ENCODE data around the gene CLASRP.

The CLASRP gene

GRCh38 chr19:45101806-45102205 lies 63.0 kb downstream of the CLASRP start:
- Histone ChIP-seq H2BK5ac (ENCODE audit: low read length) (no peak overlapping the region), H4K8ac (ENCODE audit: low read depth, low read length) (no peak overlapping the region), H3K18ac (ENCODE audit: low read length) (no peak overlapping the region), H3K27me3 (ENCODE audit: insufficient read depth, low read length, poor library complexity) (no peaks in the 10 kb centered on the region), H3K56ac (ENCODE audit: low read length) (no peak overlapping the region), H3K23ac (ENCODE audit: low read length) (no peak overlapping the region), H4K5ac (ENCODE audit: low read length) (no peak overlapping the region), H3K27ac (ENCODE audit: low read depth, low read length) (no peak overlapping the region), H2BK15ac (replicated peaks; ENCODE audit: low read depth) (no peak overlapping the region), H3K4me3 (ENCODE audit: low read length) (no peak overlapping the region), H3K9ac (ENCODE audit: low read length) (no peak overlapping the region), H2AK5ac (ENCODE audit: low read length) (no peak overlapping the region), H3K79me1 (ENCODE audit: low read length) (peaks cover 61% of the 10 kb centered on the region), H3K4me1 (ENCODE audit: control insufficient read depth, low read depth, low read length) (peaks cover 7% of the 10 kb centered on the region), H3K79me2 (ENCODE audit: control insufficient read depth, insufficient read depth, low read length) (peaks cover 85% of the 10 kb centered on the region), H3K36me3 (ENCODE audit: control insufficient read depth, insufficient read depth, low read length) (no peaks in the 10 kb centered on the region), H2BK120ac (ENCODE audit: low read depth, low read length) (no peak overlapping the region), H3K4ac (ENCODE audit: low read depth, low read length) (no peak overlapping the region), H3K4me2 (ENCODE audit: low read length) (no peak overlapping the region)
- WGBS (ENCODE audit: extremely low coverage, insufficient coverage, low lambda C conversion rate), result no CpG with 5 or more reads among the region's 8 CpGs
- DNase-seq, result no peak

DNA sequence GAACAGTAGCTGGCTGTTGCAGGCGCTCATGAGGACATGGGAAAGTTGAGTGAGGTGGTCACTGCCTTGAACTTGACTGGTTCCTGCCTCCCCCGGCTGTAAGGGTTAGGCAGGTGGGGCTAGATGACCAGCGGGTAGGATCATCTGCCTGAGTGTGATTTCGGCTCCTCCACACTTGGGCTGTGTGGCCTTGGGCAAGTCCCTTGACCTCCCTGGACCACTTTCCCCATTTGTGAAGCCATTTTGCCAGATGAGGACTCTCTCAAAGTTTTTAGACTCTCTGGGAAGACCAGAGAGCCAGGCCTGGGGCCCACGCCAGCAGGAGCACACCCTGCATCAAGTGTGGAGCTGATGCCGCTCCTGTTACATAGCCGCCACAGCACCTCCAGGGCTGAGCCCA lies 63.6 kb downstream of the CLASRP start:
- Histone ChIP-seq H3K56ac (ENCODE audit: low read length) (no peak overlapping the region), H2BK15ac (replicated peaks; ENCODE audit: low read depth) (no peak overlapping the region), H4K8ac (ENCODE audit: low read depth, low read length) (no peak overlapping the region), H3K27ac (ENCODE audit: low read depth, low read length) (no peak overlapping the region), H3K79me1 (ENCODE audit: low read length) (peaks cover 58% of the 10 kb centered on the region), H2BK5ac (ENCODE audit: low read length) (no peak overlapping the region), H3K27me3 (ENCODE audit: insufficient read depth, low read length, poor library complexity) (no peaks in the 10 kb centered on the region), H3K18ac (ENCODE audit: low read length) (no peak overlapping the region), H3K4me3 (ENCODE audit: low read length) (no peak overlapping the region), H3K4ac (ENCODE audit: low read depth, low read length) (no peak overlapping the region), H3K79me2 (ENCODE audit: control insufficient read depth, insufficient read depth, low read length) (peaks cover 79% of the 10 kb centered on the region), H4K5ac (ENCODE audit: low read length) (no peak overlapping the region), H3K9ac (ENCODE audit: low read length) (no peak overlapping the region), H3K23ac (ENCODE audit: low read length) (no peak overlapping the region), H3K4me1 (ENCODE audit: control insufficient read depth, low read depth, low read length) (peaks cover 7% of the 10 kb centered on the region), H3K36me3 (ENCODE audit: control insufficient read depth, insufficient read depth, low read length) (no peaks in the 10 kb centered on the region), H3K4me2 (ENCODE audit: low read length) (no peak overlapping the region), H2AK5ac (ENCODE audit: low read length) (no peak overlapping the region), H2BK120ac (ENCODE audit: low read depth, low read length) (no peak overlapping the region)
- DNase-seq, result no peak
- no CpG with 5 or more reads among the region's 7 CpGs for WGBS (ENCODE audit: extremely low coverage, insufficient coverage, low lambda C conversion rate)

- no peak overlapping the region for H3K4me2 ChIP-seq (ENCODE audit: low read length)
- no peak overlapping the region for H3K9ac ChIP-seq (ENCODE audit: low read length)
- peaks cover 76% of the 10 kb centered on the region for H3K79me2 ChIP-seq (ENCODE audit: control insufficient read depth, insufficient read depth, low read length)
- H4K5ac ChIP-seq (ENCODE audit: low read length), result no peak overlapping the region
- no peak overlapping the region for H2BK120ac ChIP-seq (ENCODE audit: low read depth, low read length)
- H3K4ac ChIP-seq (ENCODE audit: low read depth, low read length), result no peak overlapping the region
- H3K36me3 ChIP-seq (ENCODE audit: control insufficient read depth, insufficient read depth, low read length), result no peaks in the 10 kb centered on the region
- H3K4me3 ChIP-seq (ENCODE audit: low read length), result no peak overlapping the region
- peaks cover 56% of the 10 kb centered on the region for H3K79me1 ChIP-seq (ENCODE audit: low read length)
- no peak overlapping the region for H3K27ac ChIP-seq (ENCODE audit: low read depth, low read length)
- H3K18ac ChIP-seq (ENCODE audit: low read length), result no peak overlapping the region
- DNase-seq, result no peak
- no CpG with 5 or more reads among the region's 15 CpGs for WGBS (ENCODE audit: extremely low coverage, insufficient coverage, low lambda C conversion rate)
- H2BK5ac ChIP-seq (ENCODE audit: low read length), result no peak overlapping the region
- H3K4me1 ChIP-seq (ENCODE audit: control insufficient read depth, low read depth, low read length), result peaks cover 3% of the 10 kb centered on the region
- no peaks in the 10 kb centered on the region for H3K27me3 ChIP-seq (ENCODE audit: insufficient read depth, low read length, poor library complexity)
- no peak overlapping the region for H2BK15ac ChIP-seq (replicated peaks; ENCODE audit: low read depth)
- H2AK5ac ChIP-seq (ENCODE audit: low read length), result no peak overlapping the region
- H3K56ac ChIP-seq (ENCODE audit: low read length), result no peak overlapping the region
- H3K23ac ChIP-seq (ENCODE audit: low read length), result no peak overlapping the region
- no peak overlapping the region for H4K8ac ChIP-seq (ENCODE audit: low read depth, low read length)
These were observed 64.3 kb downstream of the CLASRP start for GRCh38 chr19:45103156-45103507.

DNA sequence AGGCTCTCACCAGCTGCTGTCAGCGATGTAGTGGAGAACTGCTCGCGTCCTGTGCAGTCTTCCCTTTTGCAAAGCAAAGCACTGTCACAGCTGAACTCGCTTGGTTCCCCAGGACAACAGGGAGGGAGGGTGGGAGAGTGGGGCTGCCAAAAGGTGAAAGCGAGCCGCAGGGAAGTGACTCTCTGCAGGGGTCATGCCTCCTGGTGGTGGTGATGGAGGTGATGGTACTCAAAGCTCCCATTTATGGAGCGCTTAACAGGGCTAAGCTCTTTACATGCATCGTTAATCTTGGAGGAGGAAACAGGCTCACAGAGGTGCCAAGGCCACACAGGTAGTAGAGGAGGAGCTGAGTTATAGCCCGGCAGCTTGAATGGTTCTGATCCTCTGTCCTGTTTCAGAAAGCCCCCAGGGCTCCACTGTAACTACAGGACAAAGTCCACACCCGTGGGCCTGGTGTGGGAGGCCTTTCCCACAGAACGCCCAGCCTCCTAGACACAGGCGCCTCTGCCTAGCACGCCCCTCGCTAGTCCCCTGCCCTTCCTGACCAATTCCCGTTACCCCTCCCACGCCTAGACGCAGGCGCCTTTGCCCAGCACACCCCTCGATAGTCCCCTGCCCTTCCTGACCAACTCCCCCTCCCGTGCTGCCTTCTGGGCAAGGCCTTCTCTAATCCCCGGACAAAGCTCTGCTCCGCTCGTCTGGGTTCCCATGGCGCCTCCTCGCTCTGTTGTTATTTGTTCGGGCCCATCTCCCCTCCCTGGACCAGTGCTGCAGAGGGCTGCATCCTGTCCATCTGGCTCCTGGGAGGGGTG lies 64.9 kb downstream of the CLASRP start:
- Histone ChIP-seq H3K4me3 (ENCODE audit: low read length) (no peak overlapping the region), H3K27me3 (ENCODE audit: insufficient read depth, low read length, poor library complexity) (no peaks in the 10 kb centered on the region), H4K8ac (ENCODE audit: low read depth, low read length) (no peak overlapping the region), H2BK15ac (replicated peaks; ENCODE audit: low read depth) (no peak overlapping the region), H3K79me2 (ENCODE audit: control insufficient read depth, insufficient read depth, low read length) (peaks cover 71% of the 10 kb centered on the region), H3K4ac (ENCODE audit: low read depth, low read length) (no peak overlapping the region), H3K36me3 (ENCODE audit: control insufficient read depth, insufficient read depth, low read length) (no peaks in the 10 kb centered on the region), H3K4me1 (ENCODE audit: control insufficient read depth, low read depth, low read length) (peaks cover 3% of the 10 kb centered on the region), H3K56ac (ENCODE audit: low read length) (no peak overlapping the region), H3K4me2 (ENCODE audit: low read length) (no peak overlapping the region), H2BK5ac (ENCODE audit: low read length) (no peak overlapping the region), H2BK120ac (ENCODE audit: low read depth, low read length) (no peak overlapping the region), H3K9ac (ENCODE audit: low read length) (no peak overlapping the region), H4K5ac (ENCODE audit: low read length) (no peak overlapping the region), H3K79me1 (ENCODE audit: low read length) (peaks cover 54% of the 10 kb centered on the region), H3K18ac (ENCODE audit: low read length) (no peak overlapping the region), H3K27ac (ENCODE audit: low read depth, low read length) (no peak overlapping the region), H2AK5ac (ENCODE audit: low read length) (no peak overlapping the region), H3K23ac (ENCODE audit: low read length) (no peak overlapping the region)
- peak; percentile 45 for DNase-seq
- WGBS (ENCODE audit: extremely low coverage, insufficient coverage, low lambda C conversion rate), result no CpG with 5 or more reads among the region's 26 CpGs

GRCh38 chr19:45104658-45105349 lies 66.0 kb downstream of the CLASRP start:
- no peak overlapping the region for H4K5ac ChIP-seq (ENCODE audit: low read length)
- H3K9ac ChIP-seq (ENCODE audit: low read length), result no peak overlapping the region
- H3K4me2 ChIP-seq (ENCODE audit: low read length), result no peak overlapping the region
- no CpG with 5 or more reads among the region's 16 CpGs for WGBS (ENCODE audit: extremely low coverage, insufficient coverage, low lambda C conversion rate)
- no peak overlapping the region for H3K18ac ChIP-seq (ENCODE audit: low read length)
- no peak overlapping the region for H3K4me3 ChIP-seq (ENCODE audit: low read length)
- no peak overlapping the region for H2BK15ac ChIP-seq (replicated peaks; ENCODE audit: low read depth)
- no peak overlapping the region for H3K4ac ChIP-seq (ENCODE audit: low read depth, low read length)
- H2AK5ac ChIP-seq (ENCODE audit: low read length), result no peak overlapping the region
- no peak overlapping the region for H3K23ac ChIP-seq (ENCODE audit: low read length)
- H3K27ac ChIP-seq (ENCODE audit: low read depth, low read length), result no peak overlapping the region
- H2BK120ac ChIP-seq (ENCODE audit: low read depth, low read length), result no peak overlapping the region
- H3K79me2 ChIP-seq (ENCODE audit: control insufficient read depth, insufficient read depth, low read length), result peaks cover 69% of the 10 kb centered on the region
- peaks cover 51% of the 10 kb centered on the region for H3K79me1 ChIP-seq (ENCODE audit: low read length)
- no peaks in the 10 kb centered on the region for H3K36me3 ChIP-seq (ENCODE audit: control insufficient read depth, insufficient read depth, low read length)
- no peak overlapping the region for H3K56ac ChIP-seq (ENCODE audit: low read length)
- no peak overlapping the region for H4K8ac ChIP-seq (ENCODE audit: low read depth, low read length)
- peaks cover 3% of the 10 kb centered on the region for H3K4me1 ChIP-seq (ENCODE audit: control insufficient read depth, low read depth, low read length)
- H3K27me3 ChIP-seq (ENCODE audit: insufficient read depth, low read length, poor library complexity), result no peaks in the 10 kb centered on the region
- H2BK5ac ChIP-seq (ENCODE audit: low read length), result no peak overlapping the region
- no peak for DNase-seq

Data from mesendoderm (in vitro differentiated cells).